ENCODE results near the gene ADGRV1.
"Not testable (repeated sequence)": the region's sequence is repeated elsewhere in the genome, so short reads cannot be mapped to it uniquely, and the experiment has no call there.

ADGRV1 gene

DNA sequence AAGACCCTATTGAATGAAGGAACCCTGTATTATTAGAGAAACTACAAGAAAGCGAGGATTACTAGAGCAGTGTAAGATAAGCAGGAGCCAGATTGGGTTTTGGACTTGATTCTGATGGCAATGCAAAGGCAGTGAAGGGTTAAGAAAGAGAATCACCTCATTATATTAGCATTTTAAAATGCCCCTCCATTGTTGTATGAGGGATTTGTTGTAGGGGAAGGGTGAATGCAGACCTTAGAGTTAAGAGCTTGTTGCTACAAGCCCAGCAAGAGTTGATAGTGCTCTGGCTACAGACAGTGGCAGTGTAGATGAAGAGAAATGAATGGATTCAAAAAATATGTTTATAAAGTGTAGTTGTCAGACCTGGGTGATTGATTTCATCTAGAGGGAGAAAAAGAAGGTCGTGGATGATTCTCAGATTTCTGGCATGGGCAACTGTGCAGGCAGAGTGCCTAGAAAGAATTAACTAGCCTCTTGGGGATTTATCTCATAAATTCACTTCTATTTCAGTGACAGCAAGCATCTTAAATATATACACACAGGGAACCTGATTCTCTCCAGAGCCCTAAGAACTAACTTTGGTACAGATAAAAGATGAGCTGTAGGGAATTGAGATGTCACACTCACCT lies 479.7 kb downstream of the ADGRV1 start (continued):
- TF ChIP-seq SP7 (tag by site-specific recombination; IDR thresholded peaks at IDR 0.05) (0 out of 2 replicates have a peak, but pooled peaks have one; percentile 11), ZNF391 (tag by site-specific recombination; IDR thresholded peaks at IDR 0.05; ENCODE audit: borderline replicate concordance, low read depth) (no peak), ZBTB21 (tag by site-specific recombination; IDR thresholded peaks at IDR 0.05) (no peak), IKZF3 (tag by site-specific recombination; IDR thresholded peaks at IDR 0.05) (peak; percentile 51; the same call in 1 of the 2 replicates), ZNF596 (tag by site-specific recombination; IDR thresholded peaks at IDR 0.05) (0 out of 2 replicates have a peak, but pooled peaks have one; percentile 31), ZNF701 (tag by site-specific recombination; IDR thresholded peaks at IDR 0.05) (no peak), ZNF202 (tag by site-specific recombination; IDR thresholded peaks at IDR 0.05; ENCODE audit: borderline replicate concordance) (no peak), SP2 (tag by site-specific recombination; IDR thresholded peaks at IDR 0.05) (no peak), ZNF404 (tag by site-specific recombination; IDR thresholded peaks at IDR 0.05) (no peak), WT1 (tag by site-specific recombination; IDR thresholded peaks at IDR 0.05) (peak; percentile 52; the same call in 1 of the 2 replicates), ZNF585B (tag by site-specific recombination; IDR thresholded peaks at IDR 0.05) (no peak)
- TF ChIP-seq, protein P1, sequence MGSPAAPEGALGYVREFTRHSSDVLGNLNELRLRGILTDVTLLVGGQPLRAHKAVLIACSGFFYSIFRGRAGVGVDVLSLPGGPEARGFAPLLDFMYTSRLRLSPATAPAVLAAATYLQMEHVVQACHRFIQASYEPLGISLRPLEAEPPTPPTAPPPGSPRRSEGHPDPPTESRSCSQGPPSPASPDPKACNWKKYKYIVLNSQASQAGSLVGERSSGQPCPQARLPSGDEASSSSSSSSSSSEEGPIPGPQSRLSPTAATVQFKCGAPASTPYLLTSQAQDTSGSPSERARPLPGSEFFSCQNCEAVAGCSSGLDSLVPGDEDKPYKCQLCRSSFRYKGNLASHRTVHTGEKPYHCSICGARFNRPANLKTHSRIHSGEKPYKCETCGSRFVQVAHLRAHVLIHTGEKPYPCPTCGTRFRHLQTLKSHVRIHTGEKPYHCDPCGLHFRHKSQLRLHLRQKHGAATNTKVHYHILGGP (tag by site-specific recombination; IDR thresholded peaks at IDR 0.05): peak; percentile 70
- TF ChIP-seq, protein P2, sequence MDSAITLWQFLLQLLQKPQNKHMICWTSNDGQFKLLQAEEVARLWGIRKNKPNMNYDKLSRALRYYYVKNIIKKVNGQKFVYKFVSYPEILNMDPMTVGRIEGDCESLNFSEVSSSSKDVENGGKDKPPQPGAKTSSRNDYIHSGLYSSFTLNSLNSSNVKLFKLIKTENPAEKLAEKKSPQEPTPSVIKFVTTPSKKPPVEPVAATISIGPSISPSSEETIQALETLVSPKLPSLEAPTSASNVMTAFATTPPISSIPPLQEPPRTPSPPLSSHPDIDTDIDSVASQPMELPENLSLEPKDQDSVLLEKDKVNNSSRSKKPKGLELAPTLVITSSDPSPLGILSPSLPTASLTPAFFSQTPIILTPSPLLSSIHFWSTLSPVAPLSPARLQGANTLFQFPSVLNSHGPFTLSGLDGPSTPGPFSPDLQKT (IDR thresholded peaks at IDR 0.05; ENCODE audit: borderline replicate concordance, low read depth, low read length): no peak
- TF ChIP-seq, protein P3, sequence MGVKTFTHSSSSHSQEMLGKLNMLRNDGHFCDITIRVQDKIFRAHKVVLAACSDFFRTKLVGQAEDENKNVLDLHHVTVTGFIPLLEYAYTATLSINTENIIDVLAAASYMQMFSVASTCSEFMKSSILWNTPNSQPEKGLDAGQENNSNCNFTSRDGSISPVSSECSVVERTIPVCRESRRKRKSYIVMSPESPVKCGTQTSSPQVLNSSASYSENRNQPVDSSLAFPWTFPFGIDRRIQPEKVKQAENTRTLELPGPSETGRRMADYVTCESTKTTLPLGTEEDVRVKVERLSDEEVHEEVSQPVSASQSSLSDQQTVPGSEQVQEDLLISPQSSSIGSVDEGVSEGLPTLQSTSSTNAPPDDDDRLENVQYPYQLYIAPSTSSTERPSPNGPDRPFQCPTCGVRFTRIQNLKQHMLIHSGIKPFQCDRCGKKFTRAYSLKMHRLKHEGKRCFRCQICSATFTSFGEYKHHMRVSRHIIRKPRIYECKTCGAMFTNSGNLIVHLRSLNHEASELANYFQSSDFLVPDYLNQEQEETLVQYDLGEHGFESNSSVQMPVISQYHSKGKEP (tag by site-specific recombination; IDR thresholded peaks at IDR 0.05): peak; percentile 77
- TF ChIP-seq, protein P4, sequence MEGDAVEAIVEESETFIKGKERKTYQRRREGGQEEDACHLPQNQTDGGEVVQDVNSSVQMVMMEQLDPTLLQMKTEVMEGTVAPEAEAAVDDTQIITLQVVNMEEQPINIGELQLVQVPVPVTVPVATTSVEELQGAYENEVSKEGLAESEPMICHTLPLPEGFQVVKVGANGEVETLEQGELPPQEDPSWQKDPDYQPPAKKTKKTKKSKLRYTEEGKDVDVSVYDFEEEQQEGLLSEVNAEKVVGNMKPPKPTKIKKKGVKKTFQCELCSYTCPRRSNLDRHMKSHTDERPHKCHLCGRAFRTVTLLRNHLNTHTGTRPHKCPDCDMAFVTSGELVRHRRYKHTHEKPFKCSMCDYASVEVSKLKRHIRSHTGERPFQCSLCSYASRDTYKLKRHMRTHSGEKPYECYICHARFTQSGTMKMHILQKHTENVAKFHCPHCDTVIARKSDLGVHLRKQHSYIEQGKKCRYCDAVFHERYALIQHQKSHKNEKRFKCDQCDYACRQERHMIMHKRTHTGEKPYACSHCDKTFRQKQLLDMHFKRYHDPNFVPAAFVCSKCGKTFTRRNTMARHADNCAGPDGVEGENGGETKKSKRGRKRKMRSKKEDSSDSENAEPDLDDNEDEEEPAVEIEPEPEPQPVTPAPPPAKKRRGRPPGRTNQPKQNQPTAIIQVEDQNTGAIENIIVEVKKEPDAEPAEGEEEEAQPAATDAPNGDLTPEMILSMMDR (tag by site-specific recombination; IDR thresholded peaks at IDR 0.05): no peak
- TF ChIP-seq, protein P5, sequence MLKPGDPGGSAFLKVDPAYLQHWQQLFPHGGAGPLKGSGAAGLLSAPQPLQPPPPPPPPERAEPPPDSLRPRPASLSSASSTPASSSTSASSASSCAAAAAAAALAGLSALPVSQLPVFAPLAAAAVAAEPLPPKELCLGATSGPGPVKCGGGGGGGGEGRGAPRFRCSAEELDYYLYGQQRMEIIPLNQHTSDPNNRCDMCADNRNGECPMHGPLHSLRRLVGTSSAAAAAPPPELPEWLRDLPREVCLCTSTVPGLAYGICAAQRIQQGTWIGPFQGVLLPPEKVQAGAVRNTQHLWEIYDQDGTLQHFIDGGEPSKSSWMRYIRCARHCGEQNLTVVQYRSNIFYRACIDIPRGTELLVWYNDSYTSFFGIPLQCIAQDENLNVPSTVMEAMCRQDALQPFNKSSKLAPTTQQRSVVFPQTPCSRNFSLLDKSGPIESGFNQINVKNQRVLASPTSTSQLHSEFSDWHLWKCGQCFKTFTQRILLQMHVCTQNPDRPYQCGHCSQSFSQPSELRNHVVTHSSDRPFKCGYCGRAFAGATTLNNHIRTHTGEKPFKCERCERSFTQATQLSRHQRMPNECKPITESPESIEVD (tag by site-specific recombination; IDR thresholded peaks at IDR 0.05): peak; percentile 85

DNA sequence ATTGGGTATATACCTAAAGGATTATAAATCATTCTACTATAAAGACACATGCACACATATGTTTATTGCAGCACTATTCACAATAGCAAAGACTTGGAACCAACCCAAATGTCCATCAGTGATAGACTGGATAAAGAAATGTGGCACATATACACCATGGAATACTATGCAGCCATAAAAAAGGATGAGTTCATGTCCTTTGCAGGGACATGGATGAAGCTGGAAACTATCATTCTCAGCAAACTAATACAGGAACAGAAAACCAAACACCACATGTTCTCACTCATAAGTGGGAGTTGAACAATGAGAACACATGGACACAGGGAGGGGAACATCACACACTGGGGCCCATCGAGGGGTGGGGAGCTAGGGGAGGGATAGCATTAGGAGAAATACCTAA lies 482.5 kb downstream of the ADGRV1 start:
- H3K27ac ChIP-seq (ENCODE audit: extremely low read depth, low read depth, low read length); H3K9me3 ChIP-seq (ENCODE audit: control insufficient read depth, insufficient read depth, low read depth, low read length); H3K36me3 ChIP-seq (ENCODE audit: control insufficient read depth in 2 of 2, insufficient read depth in 1 of 2, low read length in 2 of 2); POLR2A ChIA-PET; H3K4me3 ChIP-seq (ENCODE audit: low read depth, low read length): not testable (repeated sequence)
- H3K4me1 ChIP-seq (ENCODE audit: control insufficient read depth, insufficient read depth, low read length): peaks cover 10% of the 10 kb centered on the region
- CTCF ChIA-PET: interaction anchor here (0.6 kb wide), 1 partner anchor 109 kb away, joined by 3 read pairs; no protein-coding TSS in a partner anchor
- TF ChIP-seq, protein P6, sequence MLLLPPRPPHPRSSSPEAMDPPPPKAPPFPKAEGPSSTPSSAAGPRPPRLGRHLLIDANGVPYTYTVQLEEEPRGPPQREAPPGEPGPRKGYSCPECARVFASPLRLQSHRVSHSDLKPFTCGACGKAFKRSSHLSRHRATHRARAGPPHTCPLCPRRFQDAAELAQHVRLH (tag by site-specific recombination; IDR thresholded peaks at IDR 0.05): peak; percentile 72; the same call in 1 of the 2 replicates
- TF ChIP-seq ZNF146 (tag by site-specific recombination; IDR thresholded peaks at IDR 0.05): peak; percentile 98
